Measurements from ENCODE around the gene CDC42BPB.

The CDC42BPB gene

DNA sequence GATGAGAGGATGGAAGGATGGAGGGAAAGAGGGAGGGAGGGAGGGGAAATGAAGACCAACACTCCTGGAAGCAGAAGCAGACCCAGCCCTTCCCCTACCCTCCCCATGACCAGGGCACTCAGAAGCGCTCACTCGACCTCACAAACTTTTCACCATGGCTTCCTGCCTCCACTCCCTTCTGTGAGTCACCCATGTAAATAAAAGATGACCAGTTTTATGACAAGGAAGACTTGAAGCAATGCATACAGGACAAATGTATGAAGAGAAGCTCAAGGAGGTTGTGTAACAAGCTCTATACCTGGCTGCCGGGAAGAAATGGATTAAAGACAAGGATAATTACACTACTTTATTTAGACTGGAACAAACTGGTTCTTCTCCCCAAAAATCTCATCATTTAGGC is 63.8 kb downstream of the CDC42BPB start:
- no peaks in the 10 kb centered on the region for H3K4me1 ChIP-seq (ENCODE audit: low read length)
- H2AFZ ChIP-seq (ENCODE audit: low read depth, low read length): no peak overlapping the region
- H3K27me3 ChIP-seq (ENCODE audit: low read depth, low read length): peaks cover 37% of the 10 kb centered on the region
- no peak overlapping the region for H3K4me2 ChIP-seq (ENCODE audit: low read length)
- H3K4me3 ChIP-seq (ENCODE audit: low read length): no peak overlapping the region
- no peak overlapping the region for H3K27ac ChIP-seq (ENCODE audit: low read length)
- peaks cover 3% of the 10 kb centered on the region for H3K36me3 ChIP-seq (replicated peaks; ENCODE audit: low read depth, low read length)
- TF ChIP-seq, protein P1, sequence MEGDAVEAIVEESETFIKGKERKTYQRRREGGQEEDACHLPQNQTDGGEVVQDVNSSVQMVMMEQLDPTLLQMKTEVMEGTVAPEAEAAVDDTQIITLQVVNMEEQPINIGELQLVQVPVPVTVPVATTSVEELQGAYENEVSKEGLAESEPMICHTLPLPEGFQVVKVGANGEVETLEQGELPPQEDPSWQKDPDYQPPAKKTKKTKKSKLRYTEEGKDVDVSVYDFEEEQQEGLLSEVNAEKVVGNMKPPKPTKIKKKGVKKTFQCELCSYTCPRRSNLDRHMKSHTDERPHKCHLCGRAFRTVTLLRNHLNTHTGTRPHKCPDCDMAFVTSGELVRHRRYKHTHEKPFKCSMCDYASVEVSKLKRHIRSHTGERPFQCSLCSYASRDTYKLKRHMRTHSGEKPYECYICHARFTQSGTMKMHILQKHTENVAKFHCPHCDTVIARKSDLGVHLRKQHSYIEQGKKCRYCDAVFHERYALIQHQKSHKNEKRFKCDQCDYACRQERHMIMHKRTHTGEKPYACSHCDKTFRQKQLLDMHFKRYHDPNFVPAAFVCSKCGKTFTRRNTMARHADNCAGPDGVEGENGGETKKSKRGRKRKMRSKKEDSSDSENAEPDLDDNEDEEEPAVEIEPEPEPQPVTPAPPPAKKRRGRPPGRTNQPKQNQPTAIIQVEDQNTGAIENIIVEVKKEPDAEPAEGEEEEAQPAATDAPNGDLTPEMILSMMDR (IDR thresholded peaks at IDR 0.05; ENCODE audit: low read depth, low read length): no peak
- no peak for TF ChIP-seq EZH2phosphoT487 (IDR thresholded peaks at IDR 0.05; ENCODE audit: low read depth)
- peaks cover 2% of the 10 kb centered on the region; the same call in 1 of the 2 replicates for H3K9me3 ChIP-seq (ENCODE audit: insufficient read depth, low read length)
- H3K79me2 ChIP-seq (ENCODE audit: low read length): no peaks in the 10 kb centered on the region
- H4K20me1 ChIP-seq (ENCODE audit: insufficient read depth, low read length): no peaks in the 10 kb centered on the region
- no peak overlapping the region for H3K9ac ChIP-seq (ENCODE audit: low read length)

DNA sequence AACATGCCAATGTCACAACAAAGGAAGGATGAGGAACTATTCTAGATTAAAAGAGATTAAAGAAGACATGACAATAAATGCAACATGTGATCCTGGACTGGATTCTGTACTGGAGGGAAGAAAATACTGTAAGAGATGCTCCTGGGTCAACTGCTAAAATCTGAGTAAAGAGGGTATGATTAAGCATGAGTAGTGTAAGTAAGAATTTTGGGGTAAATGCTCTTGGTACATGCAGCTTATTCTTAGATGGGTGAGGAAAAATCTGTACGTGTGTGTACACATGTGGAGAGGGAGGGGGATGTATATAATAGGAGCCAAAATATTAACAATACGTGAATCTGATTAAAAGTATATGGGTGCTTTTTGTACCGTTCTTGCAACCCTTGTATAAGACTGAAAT is 66.0 kb downstream of the CDC42BPB start:
- Histone ChIP-seq H2AFZ (ENCODE audit: low read depth, low read length) (no peak overlapping the region), H3K27me3 (ENCODE audit: low read depth, low read length) (peaks cover 39% of the 10 kb centered on the region), H3K27ac (ENCODE audit: low read length) (no peak overlapping the region)

DNA sequence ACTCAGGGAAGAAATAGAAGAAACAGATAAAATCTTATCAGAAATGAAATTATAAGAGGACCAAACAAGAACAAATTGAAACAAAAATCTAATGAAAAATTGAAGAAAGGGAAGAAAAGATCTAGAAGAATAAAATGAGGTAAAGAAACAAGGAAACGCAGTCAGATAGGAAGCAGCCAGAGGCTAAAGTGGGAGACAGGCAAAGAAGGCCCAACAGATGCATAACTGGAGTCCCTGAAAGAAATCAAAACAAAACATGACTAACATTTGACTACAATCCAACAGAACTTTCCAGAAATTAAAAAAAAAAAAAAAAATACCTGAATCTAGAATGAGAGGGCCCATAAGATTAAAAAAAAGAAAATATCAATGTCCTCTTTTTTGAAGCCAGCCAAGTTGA is 69.3 kb downstream of the CDC42BPB start:
- Histone ChIP-seq H3K79me2 (ENCODE audit: low read length) (no peaks in the 10 kb centered on the region), H3K27me3 (ENCODE audit: low read depth, low read length) (peaks cover 22% of the 10 kb centered on the region), H3K4me1 (ENCODE audit: low read length) (peaks cover 22% of the 10 kb centered on the region), H3K27ac (ENCODE audit: low read length) (no peak overlapping the region), H3K36me3 (replicated peaks; ENCODE audit: low read depth, low read length) (peaks cover 5% of the 10 kb centered on the region), H3K9ac (ENCODE audit: low read length) (no peak overlapping the region), H3K4me3 (ENCODE audit: low read length) (no peak overlapping the region), H3K9me3 (ENCODE audit: insufficient read depth, low read length) (peaks cover 17% of the 10 kb centered on the region; the same call in 1 of the 2 replicates), H2AFZ (ENCODE audit: low read depth, low read length) (no peak overlapping the region), H3K4me2 (ENCODE audit: low read length) (no peak overlapping the region), H4K20me1 (ENCODE audit: insufficient read depth, low read length) (no peaks in the 10 kb centered on the region)
- TF ChIP-seq, protein P1 (IDR thresholded peaks at IDR 0.05; ENCODE audit: low read depth, low read length): no peak
- no peak for TF ChIP-seq EZH2phosphoT487 (IDR thresholded peaks at IDR 0.05; ENCODE audit: low read depth)

More for the DNA sequence above, 66.0 kb downstream of the CDC42BPB start:
- Histone ChIP-seq H3K4me1 (ENCODE audit: low read length) (peaks cover under 1% of the 10 kb centered on the region; the same call in 1 of the 2 replicates), H3K9me3 (ENCODE audit: insufficient read depth, low read length) (peaks cover 17% of the 10 kb centered on the region; the same call in 1 of the 2 replicates), H4K20me1 (ENCODE audit: insufficient read depth, low read length) (no peaks in the 10 kb centered on the region), H3K4me2 (ENCODE audit: low read length) (no peak overlapping the region), H3K9ac (ENCODE audit: low read length) (no peak overlapping the region), H3K79me2 (ENCODE audit: low read length) (no peaks in the 10 kb centered on the region), H3K36me3 (replicated peaks; ENCODE audit: low read depth, low read length) (peaks cover 5% of the 10 kb centered on the region), H3K4me3 (ENCODE audit: low read length) (no peak overlapping the region)
- TF ChIP-seq, protein P1 (IDR thresholded peaks at IDR 0.05; ENCODE audit: low read depth, low read length): no peak
- no peak for TF ChIP-seq EZH2phosphoT487 (IDR thresholded peaks at IDR 0.05; ENCODE audit: low read depth)

DNA sequence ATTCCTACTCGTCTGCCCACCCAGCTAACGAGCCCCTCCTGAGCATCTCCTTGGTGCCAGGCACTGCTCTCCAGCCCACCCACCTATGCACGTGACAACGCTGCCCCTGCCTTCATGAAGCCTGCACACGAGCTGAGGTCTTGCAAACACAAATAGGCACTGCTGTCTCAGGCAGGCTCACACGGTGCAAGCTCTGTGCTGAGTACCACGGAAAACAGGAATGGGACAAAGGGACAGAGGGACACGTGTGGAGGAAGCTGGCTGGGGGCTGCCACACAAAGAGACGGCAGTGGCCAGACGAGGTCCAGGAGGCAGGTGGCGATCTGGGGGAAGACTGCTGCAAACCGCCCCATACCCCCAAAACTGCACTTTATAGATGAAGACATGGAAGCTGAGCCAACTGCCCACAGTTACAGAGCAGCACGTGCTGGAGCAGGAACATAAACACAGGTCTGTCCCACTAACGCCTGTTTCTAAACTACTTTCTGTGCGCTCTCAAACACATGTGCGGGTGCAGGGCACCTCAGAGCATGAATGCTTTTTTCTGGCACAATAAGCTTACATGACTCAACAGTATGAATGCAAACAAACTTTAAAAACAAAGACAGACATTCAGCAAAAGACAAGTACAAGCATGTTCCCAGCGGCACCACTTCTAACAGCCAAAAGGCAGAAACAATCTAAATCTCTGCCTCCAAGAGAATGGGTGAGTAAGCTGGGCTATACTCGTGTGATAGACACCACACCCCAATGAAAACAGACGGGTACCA is 70.4 kb downstream of the CDC42BPB start:
- Histone ChIP-seq H3K27ac (ENCODE audit: low read length) (no peak overlapping the region), H4K20me1 (ENCODE audit: insufficient read depth, low read length) (no peaks in the 10 kb centered on the region), H3K4me2 (ENCODE audit: low read length) (no peak overlapping the region), H3K4me3 (ENCODE audit: low read length) (no peak overlapping the region), H3K36me3 (replicated peaks; ENCODE audit: low read depth, low read length) (peaks cover 5% of the 10 kb centered on the region), H2AFZ (ENCODE audit: low read depth, low read length) (no peak overlapping the region), H3K27me3 (ENCODE audit: low read depth, low read length) (peaks cover 18% of the 10 kb centered on the region), H3K9ac (ENCODE audit: low read length) (no peak overlapping the region), H3K79me2 (ENCODE audit: low read length) (no peaks in the 10 kb centered on the region), H3K9me3 (ENCODE audit: insufficient read depth, low read length) (peaks cover 17% of the 10 kb centered on the region; the same call in 1 of the 2 replicates), H3K4me1 (ENCODE audit: low read length) (peaks cover 22% of the 10 kb centered on the region)
- TF ChIP-seq, protein P1 (IDR thresholded peaks at IDR 0.05; ENCODE audit: low read depth, low read length): no peak
- TF ChIP-seq EZH2phosphoT487 (IDR thresholded peaks at IDR 0.05; ENCODE audit: low read depth): no peak

All from OCI-LY3 (cell line).